GM12864 (cell line): ENCODE data around the gene CYB5A.
"Not testable (repeated sequence)": the region's sequence is repeated elsewhere in the genome, so short reads cannot be mapped to it uniquely, and the experiment has no call there.

Experiments
- DNase-seq: peaks from one replicate; pipeline ENCODE4 v3.0.0-alpha.2; 2011; ENCODE audit warnings: low read depth
- H3K4me3 ChIP-seq: 2 replicates; pipeline ENCODE4 v1.5.1; 2011; ENCODE audit warnings: mild to moderate bottlenecking, low read depth, low read length, control low read depth
- CTCF ChIP-seq: IDR thresholded peaks from 2 replicates; pipeline ENCODE4 v1.5.1; 2011; ENCODE audit warnings: low read depth, mild to moderate bottlenecking, moderate library complexity, low read length, control low read depth, inconsistent platforms; ENCODE audit errors: missing control alignments

Gene CYB5A

GRCh38 chr18:74288730-74289129, 3.0 kb downstream of the CYB5A start:
- no peak for TF ChIP-seq CTCF
- DNase-seq = no peak
- H3K4me3 ChIP-seq = no peak overlapping the region

DNA sequence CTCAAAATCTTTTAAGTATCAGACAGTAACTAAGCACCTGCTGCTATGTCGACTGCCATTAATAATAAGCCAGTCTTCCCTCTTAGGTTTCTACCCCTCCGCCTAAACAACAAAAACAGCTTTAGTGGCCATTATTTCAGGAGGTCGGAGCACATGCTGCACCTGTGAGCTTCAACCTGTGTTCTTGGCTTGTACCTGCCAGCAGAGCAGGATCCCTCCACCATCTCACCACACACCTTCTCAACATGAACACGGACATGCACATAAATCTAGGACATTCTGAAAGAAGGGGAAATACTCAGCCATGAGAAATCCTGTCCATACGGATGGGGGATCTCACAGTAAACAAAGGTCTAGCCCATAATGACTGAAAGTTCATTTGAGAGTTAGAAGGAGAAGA, 3.7 kb downstream of the CYB5A start:
- no peak overlapping the region for H3K4me3 ChIP-seq
- no peak for TF ChIP-seq CTCF
- DNase-seq = no peak

DNA sequence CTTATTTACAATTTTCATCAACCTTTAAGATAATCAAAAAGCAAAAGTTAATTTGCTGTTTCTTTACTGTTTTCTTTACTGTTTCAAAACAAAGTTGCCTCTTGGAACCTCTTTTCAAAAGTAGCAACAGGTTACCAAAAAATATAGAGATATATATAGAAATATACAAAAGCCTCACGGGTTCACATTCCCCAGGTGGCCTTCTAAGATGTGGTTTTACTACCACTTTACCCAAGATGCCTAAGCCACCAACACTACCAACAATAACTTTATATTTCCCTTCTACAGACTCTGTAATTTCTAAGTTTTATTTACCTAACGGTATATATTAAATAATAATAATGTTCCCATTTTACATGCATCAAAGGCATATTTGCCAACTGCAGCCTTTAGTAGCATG, 4.9 kb downstream of the CYB5A start:
- no peak for DNase-seq
- no peak for TF ChIP-seq CTCF
- H3K4me3 ChIP-seq = no peak overlapping the region

DNA sequence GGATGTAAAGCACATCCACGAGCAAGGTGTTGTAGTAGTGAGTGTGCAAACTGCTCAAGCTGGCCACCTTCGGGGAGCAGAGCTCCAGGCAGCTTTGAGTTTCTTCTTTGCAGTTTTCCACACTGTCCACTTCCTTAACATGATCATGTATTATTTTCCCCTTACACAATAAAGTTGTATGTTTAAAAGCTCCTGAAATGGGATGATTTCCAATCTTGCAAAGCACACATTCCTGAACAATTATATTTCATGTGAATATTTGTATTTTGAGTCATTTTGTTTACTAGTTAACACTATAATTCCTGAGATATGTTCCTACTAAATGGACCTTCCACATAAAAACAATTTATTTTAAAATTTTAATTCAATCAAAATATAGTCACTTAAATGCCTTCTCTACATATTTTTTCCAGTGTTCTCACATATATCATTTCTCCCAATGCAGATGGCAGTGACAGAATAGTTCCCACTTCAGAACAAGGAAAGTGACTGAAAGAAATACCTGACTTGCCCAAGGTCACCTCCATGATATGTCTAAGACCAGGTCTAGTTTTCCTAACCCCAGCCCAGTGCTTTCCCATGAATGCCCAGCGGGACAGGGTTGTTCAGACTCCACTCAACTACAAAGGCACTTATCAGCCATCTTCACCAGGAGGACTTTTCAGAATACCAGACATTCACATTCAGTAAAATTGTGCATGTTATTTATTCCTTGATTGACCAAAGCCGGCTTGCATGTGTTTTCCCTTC, 5.5 kb downstream of the CYB5A start:
- TF ChIP-seq CTCF = no peak
- no peak overlapping the region for H3K4me3 ChIP-seq
- no peak for DNase-seq

DNA sequence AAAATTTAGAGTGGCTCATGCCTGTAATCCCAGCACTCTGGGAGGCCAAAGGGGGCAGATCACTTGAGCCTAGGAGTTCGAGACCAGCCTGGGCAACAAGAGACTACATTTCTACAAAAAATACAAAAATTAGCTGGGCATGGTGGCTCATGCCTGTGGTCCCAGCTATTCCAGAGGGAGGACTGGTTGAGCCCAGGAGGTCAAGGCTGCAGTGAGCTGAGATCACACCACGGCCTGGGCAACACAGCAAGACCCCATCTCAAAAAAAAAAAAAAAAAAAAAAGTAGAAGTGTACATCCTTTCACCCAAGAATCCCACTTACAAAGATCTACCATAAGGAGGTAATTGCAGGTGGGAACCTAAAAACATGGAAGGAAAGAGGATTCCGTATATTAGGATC, 6.2 kb downstream of the CYB5A start:
- DNase-seq, H3K4me3 ChIP-seq: not testable (repeated sequence)

DNA sequence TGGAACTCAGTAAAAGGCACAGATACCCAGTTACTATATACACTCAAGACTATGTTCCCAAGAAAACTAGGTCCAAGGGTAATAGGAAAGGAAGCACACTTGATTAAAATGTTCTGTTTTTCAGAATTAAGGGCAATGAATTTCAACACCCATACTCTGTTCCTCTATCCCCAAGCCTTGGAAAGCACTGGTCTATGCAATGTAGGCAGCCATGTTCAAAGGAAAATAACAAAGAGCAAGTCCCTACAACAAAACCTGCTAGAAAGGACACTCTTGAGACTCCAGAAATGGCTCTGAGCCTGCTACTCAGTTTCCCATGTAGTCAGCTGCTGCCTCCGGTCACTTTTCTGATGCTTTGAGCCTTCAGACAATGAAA, 6.8 kb downstream of the CYB5A start:
- no peak overlapping the region for H3K4me3 ChIP-seq
- no peak for DNase-seq
- TF ChIP-seq CTCF = no peak

GRCh38 chr18:74284191-74284979, 7.4 kb downstream of the CYB5A start:
- TF ChIP-seq CTCF = no peak
- no peak for DNase-seq

More at GRCh38 chr18:74284191-74284979, 7.4 kb downstream of the CYB5A start:
- no peak overlapping the region for H3K4me3 ChIP-seq
